GM19455 (cell line): ENCODE data around the gene NEUROG1.

Experiments used
- ATAC-seq: cut with Tn5 transposase; IDR thresholded peaks from one replicate; pipeline ENCODE4 v1.9.1; 2021; ENCODE audit not compliant: unreplicated experiment

NEUROG1 gene

DNA sequence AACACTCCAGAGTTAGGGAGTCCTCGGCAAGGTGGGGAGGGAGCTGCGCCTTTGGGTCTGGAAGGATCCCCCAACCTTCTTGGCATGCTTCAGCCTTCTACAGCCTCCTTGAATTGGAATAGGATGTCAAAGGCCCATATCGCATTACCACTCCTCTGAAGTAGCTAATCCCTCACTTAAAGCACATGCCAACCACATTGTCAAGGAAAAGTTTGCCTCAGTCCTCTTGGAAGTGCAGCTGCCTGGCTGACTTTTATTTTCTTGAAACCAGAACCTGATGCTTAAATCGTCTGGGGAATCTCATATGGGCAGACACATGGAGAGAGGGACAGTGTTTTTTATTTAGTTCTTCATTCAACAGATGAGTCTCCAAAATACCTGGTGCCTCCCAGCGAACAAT lies 28.6 kb upstream of the NEUROG1 start:
- no peak for ATAC-seq

DNA sequence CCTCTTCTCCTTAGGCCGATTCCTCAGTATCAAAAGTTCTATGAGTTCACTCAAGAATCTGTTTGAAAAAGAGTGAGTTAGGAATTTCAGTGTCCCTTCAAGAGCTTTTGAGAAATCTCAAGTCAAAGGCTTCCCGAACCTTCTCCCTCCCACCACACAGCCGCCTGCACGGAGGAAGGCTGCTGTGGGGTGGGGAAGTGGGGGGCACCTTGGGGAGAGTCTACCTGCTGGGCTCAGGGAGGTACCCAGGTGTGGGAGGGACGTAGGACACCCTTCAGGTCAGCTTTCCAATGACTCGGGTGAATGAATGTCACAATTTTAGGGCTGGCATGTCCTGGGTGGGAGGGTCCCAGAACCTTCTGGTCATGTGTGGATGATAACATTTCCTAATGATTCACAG lies 25.5 kb upstream of the NEUROG1 start:
- ATAC-seq: no peak

DNA sequence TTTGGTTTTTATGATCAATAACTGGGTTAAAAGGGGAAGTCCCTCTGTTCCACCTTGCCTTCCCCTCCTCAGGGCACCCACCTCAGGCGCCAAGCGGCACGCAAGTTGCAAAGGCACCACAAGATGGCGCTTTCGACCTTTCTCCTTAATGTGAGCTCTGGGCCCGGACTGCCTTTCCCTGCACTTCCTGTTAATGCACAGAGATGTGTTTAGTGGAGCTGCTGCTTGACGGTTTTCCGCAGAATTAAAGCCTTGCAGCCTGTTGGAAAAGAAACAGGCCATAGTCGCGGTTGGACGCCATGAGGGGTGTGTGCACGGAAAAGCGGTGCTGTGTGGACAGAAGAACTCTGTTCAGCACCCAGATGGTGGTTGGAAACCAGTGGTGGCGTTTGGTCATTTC lies 25.1 kb upstream of the NEUROG1 start:
- peak; percentile 88 for ATAC-seq

DNA sequence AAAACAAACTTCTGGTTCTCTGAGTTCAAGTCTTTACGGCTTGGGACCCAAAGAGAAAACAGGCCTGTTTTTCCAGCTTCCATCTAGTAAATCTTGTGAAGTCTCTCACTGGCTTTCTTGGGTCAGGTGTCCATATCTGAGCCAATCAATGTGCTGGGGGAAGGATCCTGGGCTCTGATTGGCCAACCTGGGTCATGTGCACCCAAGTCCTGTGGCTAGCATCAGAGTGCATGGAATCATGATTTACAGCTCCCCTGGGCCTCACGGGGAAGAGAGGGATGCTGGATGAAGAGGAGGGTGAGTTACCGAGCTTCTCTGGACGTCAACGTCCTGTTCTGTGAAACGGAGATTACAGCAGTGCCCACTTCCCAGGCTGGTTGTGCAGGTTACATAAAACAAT lies 23.6 kb upstream of the NEUROG1 start:
- ATAC-seq: no peak

DNA sequence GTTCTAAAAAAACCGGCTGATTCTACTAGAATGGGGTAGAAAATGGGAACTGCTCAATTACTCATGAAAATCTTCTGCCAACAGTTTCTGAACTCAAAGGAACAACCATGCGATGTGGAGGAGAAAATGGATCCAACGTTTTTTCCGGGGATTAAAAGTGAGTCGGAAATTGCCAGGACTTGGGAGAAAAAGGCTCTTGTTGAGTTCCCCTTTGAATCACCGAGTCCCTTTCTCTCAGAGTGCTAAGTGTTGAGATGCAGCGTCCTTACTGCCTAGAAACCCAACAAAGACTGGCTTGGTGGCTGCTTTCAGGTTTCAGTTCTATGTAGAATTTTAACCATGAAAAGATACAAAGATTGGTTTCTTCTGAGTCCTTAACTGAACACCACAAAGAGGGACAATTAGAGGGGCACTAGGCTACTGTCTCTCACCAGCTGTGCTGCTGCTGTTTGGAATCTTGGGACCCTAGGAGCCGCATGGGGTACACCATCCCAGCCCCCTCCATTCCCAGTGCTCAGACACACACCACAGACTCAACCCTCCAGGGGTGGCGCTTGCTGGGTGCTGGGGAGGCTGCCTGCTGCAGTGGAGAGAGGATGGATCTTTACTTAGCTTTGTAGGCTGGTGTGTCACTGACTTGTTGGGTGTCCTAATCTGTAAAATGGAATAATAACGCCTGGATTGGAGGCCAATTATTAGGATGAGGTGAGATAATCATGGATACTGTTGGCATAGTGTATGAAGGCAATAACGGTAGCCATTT lies 21.5 kb upstream of the NEUROG1 start:
- no peak for ATAC-seq

DNA sequence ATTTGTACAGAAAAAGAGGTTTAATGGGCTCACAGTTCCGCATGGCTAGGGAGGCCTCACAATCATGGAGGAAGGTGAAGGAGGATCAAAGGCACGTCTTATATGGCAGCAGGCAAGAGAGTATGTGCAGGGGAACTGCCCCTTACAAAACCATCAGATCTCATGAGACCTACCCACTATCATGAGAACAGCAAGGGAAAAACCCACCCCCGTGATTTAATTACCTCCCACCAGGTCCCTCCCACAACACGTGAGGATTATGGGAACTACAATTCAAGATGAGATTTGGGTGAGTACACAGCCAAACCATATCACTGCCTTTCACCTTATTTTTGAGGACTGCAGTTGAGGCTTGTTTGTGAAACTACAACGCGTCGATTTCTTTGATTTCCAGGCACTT lies 20.9 kb upstream of the NEUROG1 start:
- ATAC-seq: no peak

DNA sequence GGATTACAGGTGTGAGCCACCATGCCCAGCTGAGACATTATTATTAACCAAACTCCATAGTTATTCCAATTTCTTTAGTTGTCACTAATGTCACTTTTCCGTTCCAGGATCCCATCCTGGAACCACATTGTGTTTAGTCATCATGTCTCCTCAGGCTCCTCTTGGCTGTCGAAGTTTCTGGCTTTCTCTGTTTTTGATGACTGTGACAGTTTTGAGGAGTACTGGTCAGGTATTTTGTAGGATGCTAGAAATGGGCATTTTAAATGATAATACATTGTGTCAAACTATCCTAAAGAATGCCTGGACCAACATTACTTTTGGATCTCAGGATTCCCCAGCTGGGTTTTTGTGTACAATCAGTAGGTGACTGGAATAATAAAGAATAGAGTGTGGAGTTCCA lies 19.8 kb upstream of the NEUROG1 start:
- no peak for ATAC-seq

DNA sequence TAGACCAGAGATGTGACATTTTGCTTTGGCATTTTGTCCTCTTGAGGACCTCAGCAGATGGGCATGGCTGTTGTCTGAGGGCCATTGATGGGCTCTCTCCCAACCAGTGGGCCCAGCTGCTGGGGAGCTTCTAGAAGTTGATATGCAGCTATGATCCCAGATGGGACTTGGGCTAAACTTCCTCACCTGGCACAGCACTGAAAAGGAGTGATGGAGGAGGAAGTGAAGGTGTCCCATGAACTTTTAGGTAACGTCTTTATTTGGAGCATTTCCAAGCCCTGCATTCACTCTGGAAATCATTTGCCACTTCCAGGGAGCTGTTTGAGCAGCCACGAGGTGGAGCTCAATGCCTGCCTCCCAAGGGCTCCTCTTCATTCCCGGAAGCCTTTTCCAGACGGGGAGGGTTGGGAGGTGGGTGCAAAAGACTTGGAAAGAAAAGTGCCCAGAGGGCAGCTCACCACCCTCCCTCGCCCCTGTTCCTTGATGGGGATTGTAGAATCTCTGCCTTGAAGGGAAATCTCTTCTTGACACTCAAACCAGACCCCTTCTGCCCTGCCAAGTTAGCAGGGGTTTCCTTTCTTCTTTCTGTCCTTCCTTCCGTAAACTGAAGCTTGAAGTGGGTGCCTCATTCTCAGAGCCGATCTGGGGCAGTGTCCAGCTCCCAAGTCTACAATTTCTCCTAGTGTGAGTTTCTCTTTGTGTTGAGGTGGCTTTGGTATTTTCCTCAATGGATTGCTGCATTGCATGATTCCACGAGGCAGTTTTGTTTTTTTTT lies 18.1 kb upstream of the NEUROG1 start:
- no peak for ATAC-seq

DNA sequence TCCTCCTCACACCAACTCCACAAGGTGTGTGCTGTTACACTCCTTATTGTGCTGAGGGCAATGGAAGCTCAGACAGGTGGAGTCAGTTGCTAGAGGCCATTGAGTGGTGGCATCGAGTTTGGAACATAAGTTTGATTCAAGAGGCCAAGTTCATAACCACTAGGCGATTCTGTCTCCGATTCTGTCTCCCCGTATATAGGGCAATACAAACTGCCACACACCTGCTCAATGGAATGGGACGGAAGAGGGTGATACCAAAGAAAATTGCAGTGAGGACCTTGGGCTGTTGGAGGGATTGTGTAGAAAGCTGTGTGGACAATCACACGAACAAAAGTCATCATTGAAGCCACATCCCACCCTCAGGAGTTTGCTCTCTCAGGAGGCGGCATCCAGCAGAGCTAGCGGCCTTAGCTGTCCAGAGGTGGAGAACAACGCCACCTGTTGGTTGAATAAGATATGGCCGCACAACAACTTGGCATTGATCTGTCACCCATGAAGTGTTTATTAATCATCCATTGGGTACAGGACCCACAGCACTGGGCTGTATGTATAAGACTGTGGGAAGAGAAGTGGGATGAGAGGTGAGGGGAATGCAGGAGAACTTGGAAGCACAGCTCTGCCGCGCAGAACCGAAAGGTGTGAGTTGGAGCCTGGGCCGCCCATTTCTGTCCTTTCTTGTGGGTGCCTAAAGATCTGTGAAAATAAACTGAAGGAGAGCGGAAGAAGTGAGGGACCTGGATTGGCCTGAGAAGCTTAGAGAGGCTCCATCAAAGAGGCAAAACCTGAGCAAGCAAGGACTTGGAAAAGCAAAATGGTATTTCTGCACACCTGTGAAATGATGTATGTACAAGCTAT lies 16.1 kb upstream of the NEUROG1 start:
- ATAC-seq: no peak

DNA sequence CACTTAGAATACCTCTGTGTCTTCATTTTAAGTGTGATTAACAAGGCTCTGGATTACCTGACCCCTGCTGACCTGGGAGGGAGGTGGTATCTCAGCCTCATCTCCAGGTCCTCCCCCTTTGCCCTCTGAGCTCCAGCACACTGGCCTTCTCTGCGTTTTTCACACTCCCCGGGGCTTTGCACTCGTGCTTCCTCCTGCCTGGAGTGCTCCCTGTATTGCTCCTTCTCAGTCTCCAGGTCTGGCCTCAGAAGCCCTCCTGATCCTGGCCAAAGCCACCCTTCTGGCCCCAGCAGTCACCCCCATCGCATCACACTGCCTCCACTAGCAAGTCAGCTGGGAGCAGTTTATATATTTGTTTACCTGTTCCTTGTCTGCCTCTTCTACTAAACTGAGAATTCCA lies 13.6 kb upstream of the NEUROG1 start:
- no peak for ATAC-seq

DNA sequence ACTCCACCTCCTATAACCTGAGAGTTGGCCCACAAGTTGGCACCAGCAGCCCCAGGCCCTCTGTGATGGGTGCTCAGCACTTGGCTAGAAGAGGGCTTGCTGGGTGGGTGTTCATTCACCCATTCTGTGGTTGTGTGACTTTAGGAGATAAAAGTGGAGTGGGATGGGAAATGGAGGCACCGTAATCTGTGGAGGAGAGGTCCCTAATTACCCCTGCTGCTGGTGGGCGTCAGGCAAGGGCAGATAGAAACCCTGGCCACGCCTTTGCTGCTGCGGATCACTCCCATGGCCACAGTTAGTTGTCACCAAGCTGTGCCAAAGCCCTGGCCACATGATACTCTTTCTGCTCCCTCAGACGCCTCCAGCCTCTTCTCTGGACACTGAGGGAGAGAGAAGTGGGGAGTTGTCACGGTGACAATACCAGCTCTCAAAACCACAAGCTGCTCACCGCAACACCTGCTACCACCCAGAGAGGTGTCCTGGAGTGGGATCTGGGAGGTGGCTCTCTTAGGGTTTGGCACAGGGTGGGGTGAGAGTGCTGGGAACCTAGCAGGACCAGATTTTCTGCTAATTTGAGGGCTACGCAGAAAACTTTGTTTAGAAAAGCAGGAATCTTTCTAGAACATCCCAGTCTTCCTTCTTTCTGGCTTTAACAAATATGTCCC lies 12.0 kb upstream of the NEUROG1 start:
- ATAC-seq: no peak

DNA sequence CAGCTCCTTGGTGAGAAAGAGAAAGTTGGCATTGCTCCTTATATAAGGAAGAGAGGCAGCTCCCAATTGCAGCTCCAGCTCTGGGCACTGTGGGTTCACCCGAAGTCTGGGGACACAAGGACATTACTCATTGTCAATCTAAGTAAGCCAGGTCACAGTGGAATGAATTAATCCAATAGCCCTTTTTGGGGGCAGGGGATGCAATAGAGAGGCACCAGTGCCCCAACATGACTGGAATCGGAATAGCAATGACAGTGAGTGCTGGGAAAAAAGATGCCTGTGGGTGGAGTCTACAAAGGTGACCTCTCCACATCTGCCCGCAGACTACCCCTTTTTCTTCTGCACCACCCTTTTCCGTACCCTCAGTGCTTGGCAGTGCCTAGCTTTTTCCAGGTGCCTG lies 11.1 kb upstream of the NEUROG1 start:
- ATAC-seq: no peak

DNA sequence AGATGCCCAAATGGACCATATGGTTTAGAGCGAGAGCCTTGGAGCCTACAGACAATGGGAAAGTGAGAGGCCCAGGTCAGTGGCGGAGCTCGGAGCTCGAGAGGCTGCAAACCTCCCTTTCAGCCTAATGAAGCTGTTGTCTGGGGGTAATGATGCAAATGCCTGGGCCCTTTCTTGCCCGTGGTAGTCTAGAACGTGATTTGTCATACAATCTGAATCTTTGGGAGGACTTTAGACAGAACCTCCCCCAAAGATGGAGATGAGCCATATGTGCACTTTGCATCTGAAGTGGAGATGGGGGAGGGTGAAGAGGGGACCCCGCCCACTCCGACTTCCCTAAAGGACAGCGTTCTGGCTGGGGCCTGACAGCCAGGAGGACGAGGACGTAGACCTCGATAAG lies 10.3 kb upstream of the NEUROG1 start:
- no peak for ATAC-seq

DNA sequence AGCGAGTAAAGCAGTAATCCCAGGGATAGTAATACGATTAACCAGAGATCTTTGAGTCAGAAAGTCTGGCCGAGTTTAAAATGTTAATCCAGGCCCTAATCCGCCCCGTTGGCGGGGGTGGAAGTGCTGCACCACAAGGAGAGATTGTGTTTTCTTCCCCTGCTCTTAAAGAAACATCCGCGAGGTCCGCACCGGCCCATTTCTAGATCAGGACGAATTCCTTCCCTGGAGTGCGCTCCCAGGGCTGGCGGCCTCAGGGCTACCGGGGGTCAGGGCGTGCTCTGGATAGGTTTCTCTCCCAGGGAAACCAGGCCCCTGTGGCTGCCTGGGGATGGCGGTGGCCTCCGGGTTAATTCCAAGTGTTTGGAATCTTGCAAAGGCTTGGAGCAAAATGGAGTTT lies 9.3 kb upstream of the NEUROG1 start:
- ATAC-seq: no peak

DNA sequence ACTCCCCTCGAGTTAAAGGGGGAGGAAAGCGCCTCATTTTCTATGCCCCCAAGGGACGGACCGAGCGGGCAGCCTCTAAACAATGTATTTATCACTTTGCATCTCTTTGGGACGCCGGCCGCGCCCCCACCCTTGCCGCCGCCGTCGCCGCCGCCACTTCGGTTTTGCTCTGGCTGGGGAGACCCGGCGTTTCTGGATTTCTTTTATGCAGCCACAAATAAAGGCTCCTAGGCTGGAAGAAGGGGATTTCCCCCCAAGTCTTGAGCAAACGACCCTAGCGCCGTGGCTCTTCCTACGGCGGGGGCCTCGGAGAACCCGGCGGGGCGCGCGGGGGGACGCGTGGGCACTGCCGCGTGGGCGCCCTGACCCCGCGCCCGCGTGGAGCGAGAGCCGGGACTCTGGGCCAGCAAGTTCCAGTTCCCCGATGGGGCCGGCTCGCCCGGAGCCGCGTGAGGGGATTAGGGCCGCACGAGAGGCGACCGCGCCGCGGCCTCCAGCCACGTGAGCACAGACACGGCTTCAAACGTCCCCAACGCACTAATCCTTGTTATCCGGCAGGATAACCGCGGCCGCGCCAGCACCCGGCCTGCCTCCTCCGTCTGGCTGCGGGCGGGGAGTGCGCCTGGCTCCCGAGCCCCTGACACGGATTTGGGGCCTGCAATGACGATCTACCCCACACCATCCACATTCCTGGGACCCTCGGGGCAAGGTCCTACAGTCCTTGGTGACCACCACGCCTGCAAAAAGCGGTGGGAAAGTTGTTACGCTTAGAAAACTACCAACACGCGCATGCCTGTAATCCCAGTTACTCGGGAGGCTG lies 7.9 kb upstream of the NEUROG1 start:
- ATAC-seq: peak; percentile 30

DNA sequence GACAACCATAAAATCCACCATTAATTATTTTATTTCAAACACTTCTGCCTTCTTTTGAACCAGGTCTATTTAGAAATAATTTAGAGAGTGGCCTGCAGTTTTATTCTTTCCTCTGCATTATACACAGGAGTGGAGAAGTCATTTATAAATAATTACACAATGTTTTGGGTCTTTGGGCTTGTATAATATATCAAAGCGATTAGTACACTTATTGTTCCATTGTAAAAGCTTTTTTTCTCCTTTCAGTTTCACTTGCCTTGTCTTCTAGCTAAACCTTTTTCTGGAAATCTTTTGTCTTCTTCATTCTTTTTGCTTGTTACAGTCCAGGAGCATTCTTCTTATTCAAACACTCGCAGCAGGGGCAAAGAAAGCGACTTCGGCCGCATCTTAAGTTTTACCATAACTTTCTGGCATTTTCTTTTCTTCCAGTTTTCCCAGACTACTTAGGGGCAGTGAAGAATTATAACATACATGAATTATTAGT lies 7.3 kb upstream of the NEUROG1 start:
- no peak for ATAC-seq

DNA sequence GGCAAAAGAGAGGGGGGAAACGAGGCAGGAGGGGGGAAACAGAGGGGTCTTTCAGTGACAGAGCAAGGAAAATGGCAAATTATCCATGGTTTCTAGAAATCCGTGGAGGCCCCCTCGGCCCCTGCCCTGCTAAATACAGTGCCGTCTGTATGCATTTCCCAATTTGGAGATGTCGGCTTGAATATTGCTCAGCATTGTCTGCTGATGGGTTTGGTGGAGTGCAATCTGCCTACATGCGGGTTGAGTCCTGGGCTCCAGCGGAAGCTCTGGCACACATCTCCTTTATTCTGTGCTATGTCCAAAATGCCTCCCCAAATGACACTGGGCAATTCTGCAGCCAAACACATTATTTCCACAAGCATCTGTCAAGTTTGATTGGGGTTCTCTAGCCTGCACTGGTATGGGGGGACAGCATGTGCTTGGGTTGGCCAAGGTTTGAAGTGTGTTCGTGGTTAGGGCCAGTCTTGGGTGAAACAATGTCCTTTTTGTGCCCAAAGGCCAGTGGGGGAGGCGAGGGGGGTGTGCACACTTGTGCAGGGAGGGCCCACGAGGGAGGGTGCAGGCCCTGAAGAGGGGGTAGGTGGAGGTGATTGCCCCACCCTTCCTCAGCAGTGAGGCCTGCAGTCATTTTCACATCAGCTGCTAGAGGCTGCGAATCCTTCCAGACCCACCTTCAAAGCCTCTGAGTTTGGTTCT lies 6.2 kb upstream of the NEUROG1 start:
- ATAC-seq: no peak

DNA sequence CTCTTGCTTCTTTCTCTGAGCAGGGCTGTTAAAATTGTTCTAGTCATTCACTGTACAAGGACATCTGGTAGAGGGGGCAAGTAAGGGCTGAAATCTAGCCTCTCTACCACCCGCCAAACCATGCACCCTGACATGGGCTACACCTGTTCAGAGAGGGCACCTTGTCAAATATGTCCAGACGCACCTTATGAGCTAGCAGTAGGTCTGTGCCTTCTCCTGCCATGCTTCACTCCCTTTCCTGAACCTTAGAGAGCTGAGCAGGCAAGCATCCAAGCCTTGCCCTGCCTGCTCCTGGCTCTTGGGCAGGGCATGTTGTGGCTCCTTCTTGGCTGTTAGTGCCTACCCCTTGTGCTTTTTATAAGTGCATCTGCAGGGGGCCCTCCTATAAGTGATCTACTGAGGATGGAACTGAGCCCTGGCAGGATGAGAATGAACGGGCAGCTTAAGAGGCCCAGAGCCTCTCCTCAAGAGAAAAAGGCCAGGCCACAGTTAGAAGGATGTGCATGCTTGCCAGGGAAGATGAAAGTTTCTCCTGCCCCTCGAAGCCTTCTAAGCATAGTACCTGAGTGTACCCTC lies 3.8 kb upstream of the NEUROG1 start:
- ATAC-seq: no peak

DNA sequence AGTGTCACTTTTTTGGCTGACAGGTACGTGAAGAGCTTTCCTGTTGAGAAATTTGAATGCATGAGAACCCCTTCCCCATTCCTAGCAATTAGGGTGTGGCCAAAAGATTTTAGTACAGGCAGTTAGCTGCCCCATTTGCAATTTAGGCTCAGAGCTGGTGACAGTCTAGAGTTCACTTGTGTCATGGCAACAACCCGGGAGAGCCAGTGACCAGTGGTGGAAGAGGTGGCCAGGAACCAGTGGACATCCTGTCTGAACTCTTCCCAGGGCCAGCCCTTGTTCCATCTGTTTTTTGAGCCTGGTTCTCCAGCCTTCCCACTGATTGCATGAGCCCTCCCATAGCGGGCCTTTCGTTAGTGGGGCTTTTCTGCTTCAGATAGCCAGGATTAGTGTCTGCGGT lies 2.5 kb upstream of the NEUROG1 start:
- ATAC-seq: no peak
